ENCODE results near the gene EIF1AX.
A peak's percentile ranks its signal among the peaks of the same experiment; 100 is the strongest.

EIF1AX gene

DNA sequence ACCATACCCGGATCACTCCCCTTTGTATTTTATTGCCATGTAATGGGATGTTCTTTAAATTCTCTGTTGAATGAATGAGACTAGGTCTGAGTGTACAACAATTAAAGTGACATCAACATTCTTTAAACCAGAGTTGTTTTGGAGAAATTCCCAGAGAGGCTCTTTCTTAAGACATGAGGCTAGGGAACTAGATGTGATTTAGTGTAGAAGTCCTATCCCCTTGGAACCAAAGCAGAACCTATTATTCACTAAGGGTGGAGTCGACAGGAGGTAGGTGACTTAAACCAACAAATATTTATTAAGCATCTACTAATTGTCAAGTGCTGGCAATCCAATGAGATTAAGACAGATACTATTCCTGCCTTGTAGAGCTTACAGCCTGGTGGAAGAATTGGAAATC is 1.7 kb downstream of the EIF1AX start:
- H3K4ac ChIP-seq (ENCODE audit: low read depth, low read length), result no peak overlapping the region
- no peak overlapping the region for H2AFZ ChIP-seq (ENCODE audit: insufficient read depth, low read length, poor library complexity)
- no peak overlapping the region for H3K14ac ChIP-seq (ENCODE audit: low read length)
- H3K9ac ChIP-seq (ENCODE audit: low read length), result no peak overlapping the region
- no peak overlapping the region for H2AK5ac ChIP-seq (ENCODE audit: low read length)
- H3K4me3 ChIP-seq (ENCODE audit: low read depth, low read length), result no peak overlapping the region
- no peak overlapping the region for H3K27ac ChIP-seq (ENCODE audit: low read depth, low read length)
- H2BK120ac ChIP-seq (ENCODE audit: insufficient read depth, low read length, poor library complexity), result no peak overlapping the region
- no peak overlapping the region for H3K4me2 ChIP-seq (ENCODE audit: low read length)
- H3K27me3 ChIP-seq (ENCODE audit: insufficient read depth, low read length), result no peaks in the 10 kb centered on the region
- WGBS (ENCODE audit: extremely low coverage, insufficient coverage, insufficient read length), result no CpG with 5 or more reads among the region's 2 CpGs
- no peaks in the 10 kb centered on the region for H3K4me1 ChIP-seq (ENCODE audit: control insufficient read depth in 1 of 2, insufficient read depth in 2 of 2, low read length in 2 of 2)
- H3K79me2 ChIP-seq (ENCODE audit: control insufficient read depth, insufficient read depth, low read length, poor library complexity), result peaks cover 5% of the 10 kb centered on the region
- H4K8ac ChIP-seq (ENCODE audit: low read depth, low read length), result no peak overlapping the region
- H3K79me1 ChIP-seq (ENCODE audit: low read length), result peaks cover 4% of the 10 kb centered on the region
- DNase-seq, result peak in 1 of 2 donors; percentile 21
- H4K91ac ChIP-seq (ENCODE audit: low read depth, low read length), result no peak overlapping the region
- peaks cover 9 to 12% of the 10 kb centered on the region in 2 experiments for H3K36me3 ChIP-seq (ENCODE audit: control insufficient read depth in 1 of 2, insufficient read depth in 2 of 2, low read length in 2 of 2)
- H2BK5ac ChIP-seq (ENCODE audit: low read depth, low read length, poor library complexity), result no peak overlapping the region
- no peak overlapping the region for H3K23ac ChIP-seq (ENCODE audit: low read length)
- H4K12ac ChIP-seq (ENCODE audit: low read depth, low read length), result no peak overlapping the region
- H3K9me3 ChIP-seq (ENCODE audit: insufficient read depth, low read depth, low read length), result no peaks in the 10 kb centered on the region
- H2BK12ac ChIP-seq (ENCODE audit: low read length), result no peak overlapping the region
- H3K18ac ChIP-seq (ENCODE audit: low read length), result no peak overlapping the region

DNA sequence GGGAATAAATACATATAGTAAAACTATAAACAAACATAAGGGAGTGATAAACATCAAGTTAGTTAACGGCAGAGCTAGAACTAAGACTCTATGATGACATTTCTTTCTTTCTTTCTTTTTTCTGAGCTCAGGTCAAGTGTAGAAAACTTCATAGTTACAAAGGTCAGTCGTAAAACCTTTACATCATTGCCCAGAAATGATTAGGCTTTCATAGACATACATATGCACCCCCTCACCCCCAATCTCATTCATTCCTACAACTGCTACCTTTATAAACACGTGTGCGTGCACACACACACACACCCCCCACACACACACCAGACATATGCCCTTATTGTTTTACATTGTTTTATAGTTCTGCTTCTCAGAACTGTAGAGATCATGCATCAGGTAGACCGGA is 5.7 kb downstream of the EIF1AX start:
- H3K4me1 ChIP-seq (ENCODE audit: control insufficient read depth in 1 of 2, insufficient read depth in 2 of 2, low read length in 2 of 2), result no peaks in the 10 kb centered on the region
- H3K36me3 ChIP-seq (ENCODE audit: control insufficient read depth in 1 of 2, insufficient read depth in 2 of 2, low read length in 2 of 2), result peaks cover 20 to 23% of the 10 kb centered on the region in 2 experiments
- H2BK5ac ChIP-seq (ENCODE audit: low read depth, low read length, poor library complexity), result no peak overlapping the region
- H3K9me3 ChIP-seq (ENCODE audit: insufficient read depth, low read depth, low read length), result no peaks in the 10 kb centered on the region
- no peak overlapping the region for H4K8ac ChIP-seq (ENCODE audit: low read depth, low read length)
- no peak overlapping the region for H4K12ac ChIP-seq (ENCODE audit: low read depth, low read length)
- H3K4me2 ChIP-seq (ENCODE audit: low read length), result no peak overlapping the region
- no peak overlapping the region for H4K91ac ChIP-seq (ENCODE audit: low read depth, low read length)
- H3K79me1 ChIP-seq (ENCODE audit: low read length), result no peaks in the 10 kb centered on the region
- H2BK12ac ChIP-seq (ENCODE audit: low read length), result no peak overlapping the region
- H3K14ac ChIP-seq (ENCODE audit: low read length), result no peak overlapping the region
- no peak for DNase-seq
- no peak overlapping the region for H3K27ac ChIP-seq (ENCODE audit: low read depth, low read length)
- H3K4ac ChIP-seq (ENCODE audit: low read depth, low read length), result no peak overlapping the region
- H2BK120ac ChIP-seq (ENCODE audit: insufficient read depth, low read length, poor library complexity), result no peak overlapping the region
- H3K27me3 ChIP-seq (ENCODE audit: insufficient read depth, low read length), result no peaks in the 10 kb centered on the region
- H3K9ac ChIP-seq (ENCODE audit: low read length), result no peak overlapping the region
- H3K18ac ChIP-seq (ENCODE audit: low read length), result no peak overlapping the region
- WGBS (ENCODE audit: extremely low coverage, insufficient coverage, insufficient read length), result no CpG with 5 or more reads among the region's 5 CpGs
- H3K4me3 ChIP-seq (ENCODE audit: low read depth, low read length), result no peak overlapping the region
- H2AK5ac ChIP-seq (ENCODE audit: low read length), result no peak overlapping the region
- peaks cover under 1% of the 10 kb centered on the region for H3K79me2 ChIP-seq (ENCODE audit: control insufficient read depth, insufficient read depth, low read length, poor library complexity)
- no peak overlapping the region for H2AFZ ChIP-seq (ENCODE audit: insufficient read depth, low read length, poor library complexity)
- no peak overlapping the region for H3K23ac ChIP-seq (ENCODE audit: low read length)

DNA sequence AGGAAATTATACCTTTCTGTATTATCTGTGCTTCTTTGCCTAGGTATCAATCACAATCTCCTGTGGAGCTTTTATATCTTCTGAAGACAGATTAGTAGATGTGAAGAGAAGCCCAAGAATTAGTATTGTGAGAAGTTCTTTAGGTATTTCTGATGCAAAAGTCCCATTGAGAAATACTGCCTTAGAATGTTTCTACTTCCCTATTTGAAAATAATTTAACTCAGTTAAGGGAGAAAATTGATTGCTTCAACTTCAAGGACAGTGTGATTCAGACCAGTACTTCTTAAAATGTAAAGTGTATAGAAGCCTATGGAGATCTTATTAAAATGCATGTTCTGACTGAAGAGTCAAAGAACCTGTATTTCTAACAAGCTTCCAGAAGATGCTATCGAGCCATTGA is 9.0 kb downstream of the EIF1AX start:
- no peak overlapping the region for H2AFZ ChIP-seq (ENCODE audit: insufficient read depth, low read length, poor library complexity)
- H3K9ac ChIP-seq (ENCODE audit: low read length), result no peak overlapping the region
- H3K4ac ChIP-seq (ENCODE audit: low read depth, low read length), result no peak overlapping the region
- H3K36me3 ChIP-seq (ENCODE audit: control insufficient read depth in 1 of 2, insufficient read depth in 2 of 2, low read length in 2 of 2), result peaks cover 19% of the 10 kb centered on the region in 2 experiments
- DNase-seq, result no peak
- H3K23ac ChIP-seq (ENCODE audit: low read length), result no peak overlapping the region
- H3K27ac ChIP-seq (ENCODE audit: low read depth, low read length), result no peak overlapping the region
- no peak overlapping the region for H4K12ac ChIP-seq (ENCODE audit: low read depth, low read length)
- H2AK5ac ChIP-seq (ENCODE audit: low read length), result no peak overlapping the region
- no peak overlapping the region for H3K4me3 ChIP-seq (ENCODE audit: low read depth, low read length)
- H3K4me2 ChIP-seq (ENCODE audit: low read length), result no peak overlapping the region
- H3K9me3 ChIP-seq (ENCODE audit: insufficient read depth, low read depth, low read length), result no peaks in the 10 kb centered on the region
- no peak overlapping the region for H3K14ac ChIP-seq (ENCODE audit: low read length)
- H4K91ac ChIP-seq (ENCODE audit: low read depth, low read length), result no peak overlapping the region
- no peaks in the 10 kb centered on the region for H3K4me1 ChIP-seq (ENCODE audit: control insufficient read depth in 1 of 2, insufficient read depth in 2 of 2, low read length in 2 of 2)
- no peaks in the 10 kb centered on the region for H3K79me2 ChIP-seq (ENCODE audit: control insufficient read depth, insufficient read depth, low read length, poor library complexity)
- no peak overlapping the region for H2BK5ac ChIP-seq (ENCODE audit: low read depth, low read length, poor library complexity)
- no CpG with 5 or more reads among the region's 1 CpG for WGBS (ENCODE audit: extremely low coverage, insufficient coverage, insufficient read length)
- H3K79me1 ChIP-seq (ENCODE audit: low read length), result no peaks in the 10 kb centered on the region
- no peaks in the 10 kb centered on the region for H3K27me3 ChIP-seq (ENCODE audit: insufficient read depth, low read length)
- H4K8ac ChIP-seq (ENCODE audit: low read depth, low read length), result no peak overlapping the region
- H3K18ac ChIP-seq (ENCODE audit: low read length), result no peak overlapping the region
- no peak overlapping the region for H2BK12ac ChIP-seq (ENCODE audit: low read length)
- H2BK120ac ChIP-seq (ENCODE audit: insufficient read depth, low read length, poor library complexity), result no peak overlapping the region

DNA sequence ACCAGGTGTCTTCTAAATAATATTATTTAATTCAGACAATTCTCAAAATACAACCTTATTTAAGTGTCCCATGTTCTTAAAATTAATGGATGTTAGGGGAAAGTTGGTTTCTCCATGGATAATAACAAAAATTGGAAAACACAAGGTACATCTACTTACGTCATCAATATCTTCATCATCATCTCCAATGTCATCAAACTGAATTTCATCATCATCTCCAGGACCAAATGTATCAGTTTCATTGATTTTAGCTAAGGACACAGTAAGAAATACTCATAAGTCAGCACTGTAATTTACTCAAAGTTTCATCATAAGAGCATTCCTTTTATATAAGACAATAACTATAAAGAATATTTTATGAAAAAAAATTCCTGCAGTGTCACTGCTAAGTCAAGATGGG is 11.3 kb downstream of the EIF1AX start:
- Histone ChIP-seq H2AFZ (ENCODE audit: insufficient read depth, low read length, poor library complexity) (no peak overlapping the region), H4K91ac (ENCODE audit: low read depth, low read length) (no peak overlapping the region), H3K36me3 (ENCODE audit: control insufficient read depth in 1 of 2, insufficient read depth in 2 of 2, low read length in 2 of 2) (peaks cover 14 to 15% of the 10 kb centered on the region in 2 experiments), H3K23ac (ENCODE audit: low read length) (no peak overlapping the region), H3K4me2 (ENCODE audit: low read length) (no peak overlapping the region), H4K8ac (ENCODE audit: low read depth, low read length) (no peak overlapping the region), H3K4ac (ENCODE audit: low read depth, low read length) (no peak overlapping the region), H3K9me3 (ENCODE audit: insufficient read depth, low read depth, low read length) (no peaks in the 10 kb centered on the region), H4K12ac (ENCODE audit: low read depth, low read length) (no peak overlapping the region), H3K27ac (ENCODE audit: low read depth, low read length) (no peak overlapping the region), H3K79me1 (ENCODE audit: low read length) (no peaks in the 10 kb centered on the region), H3K4me3 (ENCODE audit: low read depth, low read length) (no peak overlapping the region), H2BK12ac (ENCODE audit: low read length) (no peak overlapping the region), H2BK5ac (ENCODE audit: low read depth, low read length, poor library complexity) (no peak overlapping the region), H2AK5ac (ENCODE audit: low read length) (no peak overlapping the region), H2BK120ac (ENCODE audit: insufficient read depth, low read length, poor library complexity) (no peak overlapping the region), H3K9ac (ENCODE audit: low read length) (no peak overlapping the region), H3K18ac (ENCODE audit: low read length) (no peak overlapping the region), H3K27me3 (ENCODE audit: insufficient read depth, low read length) (no peaks in the 10 kb centered on the region), H3K79me2 (ENCODE audit: control insufficient read depth, insufficient read depth, low read length, poor library complexity) (no peaks in the 10 kb centered on the region), H3K4me1 (ENCODE audit: control insufficient read depth in 1 of 2, insufficient read depth in 2 of 2, low read length in 2 of 2) (no peaks in the 10 kb centered on the region), H3K14ac (ENCODE audit: low read length) (no peak overlapping the region)
- WGBS (ENCODE audit: extremely low coverage, insufficient coverage, insufficient read length), result no CpG with 5 or more reads among the region's 1 CpG
- DNase-seq, result no peak

All from trophoblast cell (in vitro differentiated cells and primary cell).